HCT116 (cell line): ENCODE data around the gene CACNA1S. TPM values are rescaled to one million over a fixed set of nuclear protein-coding genes. Genes with fewer than 3 reads are reported as not detected.

Experiments used
- ATAC-seq: fragments of 200-7000 bp; cut with Tn5 transposase; 2 replicates; pipeline ENCODE4 v1.9.1; 2020; ENCODE audit warnings: mild to moderate bottlenecking, moderate library complexity
- BruUV-seq: library from RNA; stranded (reverse); fragments of 400-500 nt; replicated peaks from 2 replicates; lab custom pipeline; 2021; lab: Mats Ljungman, UMichigan
- CTCF ChIA-PET: fragments of 300-600 bp; sonication (Branson Sonifier 250); formaldehyde crosslinking; loops from one replicate; lab custom pipeline; 2021; ENCODE audit warnings: antibody characterized with exemption; lab: Charles Lee
- POLR2A ChIA-PET: fragments of 300-600, 350-600 bp; sonication (Branson Sonifier 250); formaldehyde crosslinking; loops from one replicate; lab custom pipeline; 2021; ENCODE audit warnings: antibody characterized with exemption; lab: Charles Lee
- RAD21 ChIA-PET, 2 experiments: fragments of 300-600 bp; sonication (Branson Sonifier 250); formaldehyde crosslinking; loops; one replicate each; lab custom pipeline; 2023; ENCODE audit warnings: low total read pairs in 2 of 2; ENCODE audit not compliant: uncharacterized antibody in 2 of 2, unreplicated experiment in 2 of 2, low non-redundant PET in 1 of 2; lab: Charles Lee
- DNase-seq: peaks from one replicate; pipeline ENCODE4 v3.0.0-alpha.2; 2010; ENCODE audit warnings: low read depth, low spot score
- H2AFZ ChIP-seq: fragments of 200-600 bp; shearing (Covaris generic), sonication (generic); 2 replicates; pipeline ENCODE4 v1.6.1; 2017; ENCODE audit warnings: low read depth, mixed run types, mixed read lengths, antibody characterized with exemption, low read length; ENCODE audit not compliant: poor library complexity, severe bottlenecking
- H3K27ac ChIP-seq: 2 replicates; pipeline ENCODE4 v1.5.1; 2012; ENCODE audit warnings: low read depth, low read length
- H3K27me3 ChIP-seq: fragments of 200-600 bp; sonication (generic); 2 replicates; pipeline ENCODE4 v1.6.1; 2016; ENCODE audit warnings: mixed run types, low read length, mixed read lengths; ENCODE audit not compliant: insufficient read depth
- H3K36me3 ChIP-seq, 2 experiments: fragments of 200-500 bp in 1 of 2; fragments of 200-600 bp in 1 of 2; sonication (Bioruptor generic) in 1 of 2; sonication (generic) in 1 of 2; 2 replicates each; pipeline versions ENCODE4 v1.5.1 to v1.6.1; 2014 to 2016; ENCODE audit warnings: low read length in 2 of 2, inconsistent platforms in 1 of 2, mixed read lengths in 1 of 2, mixed run types in 1 of 2; ENCODE audit not compliant: insufficient read depth in 2 of 2, control insufficient read depth in 1 of 2
- H3K4me1 ChIP-seq, 2 experiments: fragments of 200-600 bp in 1 of 2; sonication (generic) in 1 of 2; 2 replicates each; pipeline versions ENCODE4 v1.5.1 to v1.6.1; 2012 to 2017; ENCODE audit warnings: low read length in 2 of 2, inconsistent platforms in 1 of 2, mild to moderate bottlenecking in 1 of 2, mixed read lengths in 1 of 2, mixed run types in 1 of 2, moderate library complexity in 1 of 2; ENCODE audit not compliant: insufficient read depth in 2 of 2, control insufficient read depth in 1 of 2
- H3K4me2 ChIP-seq: fragments of 200-600 bp; sonication (generic); 2 replicates; pipeline ENCODE4 v1.6.1; 2017; ENCODE audit warnings: mixed run types, low read length, mixed read lengths
- H3K4me3 ChIP-seq, 2 experiments: fragments of 200-600 bp in 1 of 2; sonication (generic) in 1 of 2; replicated peaks in 1 of 2; 2 replicates each; pipeline ENCODE4 v1.5.1; 2011 to 2016; ENCODE audit warnings: low read length in 2 of 2, control low read depth in 1 of 2, low read depth in 1 of 2, mild to moderate bottlenecking in 1 of 2, mixed read lengths in 1 of 2, mixed run types in 1 of 2
- H3K79me2 ChIP-seq: fragments of 200-600 bp; sonication (generic); 2 replicates; pipeline ENCODE4 v1.6.1; 2017; ENCODE audit warnings: mild to moderate bottlenecking, mixed run types, low read length, moderate library complexity, mixed read lengths; ENCODE audit not compliant: insufficient read depth
- H3K9ac ChIP-seq: fragments of 200-600 bp; sonication (generic); 2 replicates; pipeline ENCODE4 v1.6.1; 2016; ENCODE audit warnings: low read length, mixed read lengths
- H3K9me2 ChIP-seq: fragments of 200-600 bp; sonication (generic), shearing (Covaris generic); 2 replicates; pipeline ENCODE4 v1.6.1; 2017; ENCODE audit warnings: mixed run types, mild to moderate bottlenecking, moderate library complexity; ENCODE audit not compliant: insufficient read depth
- H3K9me3 ChIP-seq, 2 experiments: fragments of 200-500 bp in 1 of 2; fragments of 200-600 bp in 1 of 2; sonication (Bioruptor generic) in 1 of 2; sonication (generic) in 1 of 2; 2 replicates each; pipeline ENCODE4 v1.6.1; 2014 to 2017; ENCODE audit warnings: low read length in 2 of 2, mixed read lengths in 2 of 2, inconsistent platforms in 1 of 2, low read depth in 1 of 2, mild to moderate bottlenecking in 1 of 2, mixed run types in 1 of 2, moderate library complexity in 1 of 2; ENCODE audit not compliant: control insufficient read depth in 1 of 2, insufficient read depth in 1 of 2
- H4K20me1 ChIP-seq: fragments of 200-600 bp; sonication (generic), shearing (Covaris generic); 2 replicates; pipeline ENCODE4 v1.6.1; 2017; ENCODE audit warnings: mixed run types, mild to moderate bottlenecking, moderate library complexity; ENCODE audit not compliant: insufficient read depth
- ATF3 ChIP-seq: IDR thresholded peaks from 2 replicates; pipeline ENCODE4 v1.6.1; 2012
- CBX3 ChIP-seq: IDR thresholded peaks from 2 replicates; pipeline ENCODE4 v1.6.1; 2012; ENCODE audit warnings: low read depth
- CEBPB ChIP-seq: IDR thresholded peaks from 2 replicates; pipeline ENCODE4 v1.6.1; 2012; ENCODE audit warnings: low read depth
- CTCF ChIP-seq, 3 experiments: fragments of 200-600 bp in 1 of 3; sonication (generic) in 1 of 3; IDR thresholded peaks in 2 of 3; conservative IDR thresholded peaks in 1 of 3; 2 replicates each; pipeline ENCODE4 v1.5.1; 2012 to 2017; ENCODE audit warnings: low read depth in 2 of 3, low read length in 2 of 3, antibody characterized with exemption in 1 of 3, borderline replicate concordance in 1 of 3, control low read depth in 1 of 3, mild to moderate bottlenecking in 1 of 3, mixed read lengths in 1 of 3, mixed run types in 1 of 3, moderate library complexity in 1 of 3; ENCODE audit not compliant: insufficient read depth in 1 of 3
- EGR1 ChIP-seq: IDR thresholded peaks from 2 replicates; pipeline ENCODE4 v1.6.1; 2012; ENCODE audit warnings: low read depth
- ELF1 ChIP-seq: IDR thresholded peaks from 2 replicates; pipeline ENCODE4 v1.6.1; 2012; ENCODE audit warnings: low read depth, borderline replicate concordance
- EZH2 ChIP-seq: fragments of 200-600 bp; sonication (generic); IDR thresholded peaks from 2 replicates; pipeline ENCODE4 v1.6.1; 2017; ENCODE audit warnings: antibody characterized with exemption, mixed run types
- FOSL1 ChIP-seq: IDR thresholded peaks from 2 replicates; pipeline ENCODE4 v1.6.1; 2012; ENCODE audit warnings: low read depth
- JUND ChIP-seq: IDR thresholded peaks from 2 replicates; pipeline ENCODE4 v1.6.1; 2012
- MAX ChIP-seq: IDR thresholded peaks from 2 replicates; pipeline ENCODE4 v1.6.1; 2012
- POLR2A ChIP-seq: IDR thresholded peaks from 2 replicates; pipeline ENCODE4 v1.7.0; 2011; ENCODE audit warnings: borderline replicate concordance; ENCODE audit not compliant: insufficient read depth, insufficient read length; ENCODE audit errors: extremely low read depth
- POLR2AphosphoS5 ChIP-seq: IDR thresholded peaks from 2 replicates; pipeline ENCODE4 v1.6.1; 2011; ENCODE audit warnings: mild to moderate bottlenecking, low read depth, low read length, moderate library complexity
- RAD21 ChIP-seq: IDR thresholded peaks from 2 replicates; pipeline ENCODE4 v1.6.1; 2012; ENCODE audit warnings: low read depth, mild to moderate bottlenecking
- REST ChIP-seq: IDR thresholded peaks from 2 replicates; pipeline ENCODE4 v1.6.1; 2012; ENCODE audit warnings: low read depth
- SIN3A ChIP-seq: IDR thresholded peaks from 2 replicates; pipeline ENCODE4 v1.6.1; 2012; ENCODE audit warnings: low read depth
- SRF ChIP-seq: IDR thresholded peaks from 2 replicates; pipeline ENCODE4 v1.6.1; 2012; ENCODE audit warnings: low read depth
- TCF7L2 ChIP-seq: IDR thresholded peaks from 2 replicates; pipeline ENCODE4 v1.7.0; 2011; ENCODE audit warnings: borderline replicate concordance, inconsistent platforms; ENCODE audit not compliant: insufficient read depth, insufficient read length; ENCODE audit errors: extremely low read depth
- YY1 ChIP-seq: IDR thresholded peaks from 2 replicates; pipeline ENCODE4 v1.6.1; 2011; ENCODE audit warnings: low read length, low read depth, moderate library complexity, mild to moderate bottlenecking; ENCODE audit not compliant: insufficient replicate concordance; ENCODE audit errors: extremely low read depth
- ZBTB33 ChIP-seq: IDR thresholded peaks from 2 replicates; pipeline ENCODE4 v1.6.1; 2011; ENCODE audit warnings: mild to moderate bottlenecking, low read length, moderate library complexity; ENCODE audit not compliant: insufficient replicate concordance; ENCODE audit errors: extremely low read depth
- ZNF274 ChIP-seq: fragments of 200-500 bp; sonication (Bioruptor generic); IDR thresholded peaks from 2 replicates; pipeline ENCODE4 v1.6.1; 2014; ENCODE audit warnings: mild to moderate bottlenecking, low read depth, low read length, inconsistent platforms
- intact Hi-C: fragments of 100-400 bp; cut with micrococcal nuclease; formaldehyde crosslinking; loops from 2 replicates; pipeline ENCODE4 v1.10.0; 2022
- total RNA-seq: library from RNA; stranded (reverse); gene quantifications from one replicate; pipeline ENCODE4 v1.2.1, GENCODE V29; 2021; ENCODE audit not compliant: unreplicated experiment

The CACNA1S gene
- total RNA-seq, 1 experiment from 2014 or later, result not detected

GRCh38 chr1:201009962-201010645 is 102.1 kb downstream of the CACNA1S start:
- ChIA-PET RAD21 (interaction anchor here in 1 of 2 experiments (0.6 kb wide), 1 partner anchor 31 kb away, joined by 3 read pairs; no protein-coding TSS in a partner anchor), CTCF (interaction anchor here (0.6 kb wide), 1 partner anchor 10 kb away, joined by 3 read pairs; no protein-coding TSS in a partner anchor), POLR2A (no interaction called here)
- Histone ChIP-seq H3K4me3 (no peak overlapping the region), H3K27ac (no peak overlapping the region), H3K4me1 (peaks cover 0 to 4% of the 10 kb centered on the region in 2 experiments; a peak in 1 of 4 replicates), H3K9me3 (no peaks in the 10 kb centered on the region), H3K9me2 (no peaks in the 10 kb centered on the region), H3K9ac (no peak overlapping the region), H3K79me2 (no peaks in the 10 kb centered on the region), H3K36me3 (no peaks in the 10 kb centered on the region), H3K27me3 (no peaks in the 10 kb centered on the region), H3K4me2 (no peak overlapping the region), H4K20me1 (no peaks in the 10 kb centered on the region), H2AFZ (no peak overlapping the region)
- intact Hi-C loops, result no loop called here
- no peak for DNase-seq
- TF ChIP-seq ZNF274 (no peak), FOSL1 (no peak), POLR2A (no peak), EZH2 (no peak), REST (no peak), CBX3 (no peak), ATF3 (no peak), SIN3A (no peak), EGR1 (no peak), MAX (no peak), SRF (no peak), CEBPB (no peak), CTCF (IDR thresholded peaks at IDR 0.05 in 2 of 3, conservative IDR thresholded peaks at IDR 0.05 in 1 of 3; ENCODE audit: borderline replicate concordance in 1 of 3, insufficient read depth in 1 of 3, low read depth in 2 of 3, low read length in 2 of 3) (no peak), ZBTB33 (no peak), POLR2AphosphoS5 (no peak), YY1 (no peak), ELF1 (no peak), JUND (no peak), TCF7L2 (no peak), RAD21 (no peak)
- no TSS peak for BruUV-seq
- no peak for ATAC-seq
